Measurements from ENCODE around the gene CSF3R. TPM values are rescaled to one million over a fixed set of nuclear protein-coding genes. Genes with fewer than 3 reads are reported as not detected.

Gene CSF3R
- total and polyA plus RNA-seq, 2 donors (not counting 3 experiments of a cell fraction or from before 2014, with no cell fraction given) = not detected

DNA sequence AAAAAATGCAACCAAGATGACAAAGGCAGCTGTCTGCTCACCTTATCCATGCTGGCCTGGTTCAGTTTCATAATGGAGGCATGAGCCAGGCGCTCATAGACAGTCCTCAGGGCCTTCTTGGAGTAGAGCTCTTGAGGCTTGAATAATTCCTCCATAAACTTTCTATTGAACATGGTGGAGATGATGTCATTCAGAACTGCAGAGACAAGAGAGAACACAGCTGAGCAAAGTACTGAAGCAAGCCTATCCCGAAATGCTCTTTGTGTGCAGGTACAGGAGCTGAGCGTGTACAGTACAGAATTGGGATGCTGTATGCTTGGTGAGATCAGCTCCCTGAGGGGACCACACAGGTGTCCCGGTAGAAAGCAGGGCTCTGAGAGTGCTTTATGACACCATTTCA, 44.0 kb downstream of the CSF3R start:
- CTCF ChIA-PET = no interaction called here
- no peak for TF ChIP-seq EZH2 (IDR thresholded peaks at IDR 0.05; ENCODE audit: borderline replicate concordance, low read depth, low read length, severe bottlenecking)
- no peak for TF ChIP-seq JUN (IDR thresholded peaks at IDR 0.05; ENCODE audit: borderline replicate concordance, insufficient read depth, insufficient read length, low read depth)
- no peak for TF ChIP-seq GATA2 (IDR thresholded peaks at IDR 0.05; ENCODE audit: insufficient read depth, insufficient read length, low read depth, low read length)
- TF ChIP-seq POLR2AphosphoS5 (IDR thresholded peaks at IDR 0.05; ENCODE audit: insufficient read depth, low read depth, low read length) = no peak
- TF ChIP-seq, protein P1, sequence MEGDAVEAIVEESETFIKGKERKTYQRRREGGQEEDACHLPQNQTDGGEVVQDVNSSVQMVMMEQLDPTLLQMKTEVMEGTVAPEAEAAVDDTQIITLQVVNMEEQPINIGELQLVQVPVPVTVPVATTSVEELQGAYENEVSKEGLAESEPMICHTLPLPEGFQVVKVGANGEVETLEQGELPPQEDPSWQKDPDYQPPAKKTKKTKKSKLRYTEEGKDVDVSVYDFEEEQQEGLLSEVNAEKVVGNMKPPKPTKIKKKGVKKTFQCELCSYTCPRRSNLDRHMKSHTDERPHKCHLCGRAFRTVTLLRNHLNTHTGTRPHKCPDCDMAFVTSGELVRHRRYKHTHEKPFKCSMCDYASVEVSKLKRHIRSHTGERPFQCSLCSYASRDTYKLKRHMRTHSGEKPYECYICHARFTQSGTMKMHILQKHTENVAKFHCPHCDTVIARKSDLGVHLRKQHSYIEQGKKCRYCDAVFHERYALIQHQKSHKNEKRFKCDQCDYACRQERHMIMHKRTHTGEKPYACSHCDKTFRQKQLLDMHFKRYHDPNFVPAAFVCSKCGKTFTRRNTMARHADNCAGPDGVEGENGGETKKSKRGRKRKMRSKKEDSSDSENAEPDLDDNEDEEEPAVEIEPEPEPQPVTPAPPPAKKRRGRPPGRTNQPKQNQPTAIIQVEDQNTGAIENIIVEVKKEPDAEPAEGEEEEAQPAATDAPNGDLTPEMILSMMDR (IDR thresholded peaks at IDR 0.05; ENCODE audit: extremely low read depth in 1 of 2, insufficient read depth in 1 of 2, low read depth in 1 of 2, low read length in 2 of 2) = no peak
- TF ChIP-seq, protein P2, sequence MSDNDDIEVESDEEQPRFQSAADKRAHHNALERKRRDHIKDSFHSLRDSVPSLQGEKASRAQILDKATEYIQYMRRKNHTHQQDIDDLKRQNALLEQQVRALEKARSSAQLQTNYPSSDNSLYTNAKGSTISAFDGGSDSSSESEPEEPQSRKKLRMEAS (IDR thresholded peaks at IDR 0.05; ENCODE audit: insufficient read depth, insufficient read length) = no peak
- TF ChIP-seq FOS (IDR thresholded peaks at IDR 0.05; ENCODE audit: borderline replicate concordance, insufficient read depth, low read length) = no peak
- no peak for TF ChIP-seq POLR2A (IDR thresholded peaks at IDR 0.05; ENCODE audit: low read depth, low read length)
- no peak for TF ChIP-seq MYC (IDR thresholded peaks at IDR 0.05; ENCODE audit: low read depth, low read length)

More for the DNA sequence above, 44.0 kb downstream of the CSF3R start:
- H3K4me3 ChIP-seq (replicated peaks in 1 of 3; ENCODE audit: insufficient read depth in 1 of 3, low read depth in 1 of 3, low read length in 3 of 3) = no peak overlapping the region
- no peak overlapping the region for H3K27ac ChIP-seq (ENCODE audit: insufficient read depth, low read depth, low read length)
- H3K4me1 ChIP-seq (ENCODE audit: control insufficient read depth, extremely low read depth, insufficient read depth, low read length) = no peaks in the 10 kb centered on the region
- no peaks in the 10 kb centered on the region for H4K20me1 ChIP-seq (replicated peaks; ENCODE audit: control insufficient read depth, extremely low read depth, insufficient read depth, low read length)
- POLR2A ChIA-PET = no interaction called here
- no peaks in the 10 kb centered on the region for H3K27me3 ChIP-seq (ENCODE audit: control insufficient read depth in 2 of 2, insufficient read depth in 2 of 2, low read length in 2 of 2)
- no peak for DNase-seq (ENCODE audit: low read depth, low spot score)
- dilution Hi-C loops (cut with MboI; ENCODE audit: extremely low pct_ligation_motif_present, low sequenced_read_pairs) (no loop called here), intact Hi-C loops (cut with micrococcal nuclease) (no loop called here)
- no peaks in the 10 kb centered on the region for H3K9me3 ChIP-seq (replicated peaks; ENCODE audit: control insufficient read depth, insufficient read depth, low read length)
- H2AFZ ChIP-seq (ENCODE audit: low read depth, low read length) = no peak overlapping the region
- no TSS peak for BruUV-seq (replicated peaks)
- no peaks in the 10 kb centered on the region for H3K9me1 ChIP-seq (replicated peaks; ENCODE audit: control insufficient read depth, extremely low read depth, insufficient read depth, low read length)
- no peak for FAIRE-seq
- no peak overlapping the region for H3K4me2 ChIP-seq (ENCODE audit: insufficient read depth, low read length)
- no peak overlapping the region for H3K9ac ChIP-seq (replicated peaks; ENCODE audit: extremely low read depth, insufficient read depth, low read length)
- H3K79me2 ChIP-seq (ENCODE audit: control insufficient read depth, insufficient read depth, low read length) = no peaks in the 10 kb centered on the region
- H3K36me3 ChIP-seq (ENCODE audit: control insufficient read depth in 2 of 2, extremely low read depth in 1 of 2, insufficient read depth in 2 of 2, low read length in 2 of 2) = no peaks in the 10 kb centered on the region

Data from endothelial cell of umbilical vein (primary cell).